SIG-M5 (cell line): ENCODE results near the gene TBL1X.
"Not testable (repeated sequence)": the region's sequence is repeated elsewhere in the genome, so short reads cannot be mapped to it uniquely, and the experiment has no call there.

Experiments used
- DNase-seq: peaks from one replicate; lab custom pipeline; 2025; lab: John Stamatoyannopoulos, UW

The TBL1X gene

GRCh38 chrX:9536156-9536555 is 71.3 kb downstream of the TBL1X start:
- not testable (repeated sequence) for DNase-seq

GRCh38 chrX:9537781-9538180 is 72.9 kb downstream of the TBL1X start:
- DNase-seq: no peak

- DNase-seq: no peak
Measured at GRCh38 chrX:9538544-9539045, 73.7 kb downstream of the TBL1X start.

- no peak for DNase-seq
Measured at GRCh38 chrX:9539605-9540387, 74.9 kb downstream of the TBL1X start.

GRCh38 chrX:9542106-9542760 is 77.4 kb downstream of the TBL1X start:
- no peak for DNase-seq

GRCh38 chrX:9542761-9543111 is 77.9 kb downstream of the TBL1X start:
- DNase-seq: no peak

GRCh38 chrX:9555354-9555753 is 90.5 kb downstream of the TBL1X start:
- no peak for DNase-seq

- DNase-seq: no peak
Measured at GRCh38 chrX:9557091-9557490, 92.2 kb downstream of the TBL1X start.

GRCh38 chrX:9557521-9557920 is 92.7 kb downstream of the TBL1X start:
- no peak for DNase-seq

GRCh38 chrX:9558615-9559014 is 93.8 kb downstream of the TBL1X start:
- no peak for DNase-seq

- no peak for DNase-seq
Measured at GRCh38 chrX:9560219-9560618, 95.4 kb downstream of the TBL1X start.

GRCh38 chrX:9561199-9561598 is 96.3 kb downstream of the TBL1X start:
- DNase-seq: no peak

GRCh38 chrX:9562851-9563250 is 98.0 kb downstream of the TBL1X start:
- no peak for DNase-seq

- DNase-seq: no peak
Measured at GRCh38 chrX:9566150-9566621, 101.3 kb downstream of the TBL1X start.

- DNase-seq: no peak
Measured at GRCh38 chrX:9569876-9570301, 105.0 kb downstream of the TBL1X start.

- no peak for DNase-seq
Measured at GRCh38 chrX:9573282-9574106, 108.6 kb downstream of the TBL1X start.

- DNase-seq: no peak
Measured at GRCh38 chrX:9576059-9576458, 111.2 kb downstream of the TBL1X start.

GRCh38 chrX:9577555-9577954 is 112.7 kb downstream of the TBL1X start:
- no peak for DNase-seq

GRCh38 chrX:9578083-9578779 is 113.4 kb downstream of the TBL1X start:
- DNase-seq: no peak

GRCh38 chrX:9581771-9582385 is 117.0 kb downstream of the TBL1X start:
- no peak for DNase-seq

- DNase-seq: no peak
Measured at GRCh38 chrX:9582956-9583355, 118.1 kb downstream of the TBL1X start.
